ENCODE measurements around the gene MTA1.

The MTA1 gene

DNA sequence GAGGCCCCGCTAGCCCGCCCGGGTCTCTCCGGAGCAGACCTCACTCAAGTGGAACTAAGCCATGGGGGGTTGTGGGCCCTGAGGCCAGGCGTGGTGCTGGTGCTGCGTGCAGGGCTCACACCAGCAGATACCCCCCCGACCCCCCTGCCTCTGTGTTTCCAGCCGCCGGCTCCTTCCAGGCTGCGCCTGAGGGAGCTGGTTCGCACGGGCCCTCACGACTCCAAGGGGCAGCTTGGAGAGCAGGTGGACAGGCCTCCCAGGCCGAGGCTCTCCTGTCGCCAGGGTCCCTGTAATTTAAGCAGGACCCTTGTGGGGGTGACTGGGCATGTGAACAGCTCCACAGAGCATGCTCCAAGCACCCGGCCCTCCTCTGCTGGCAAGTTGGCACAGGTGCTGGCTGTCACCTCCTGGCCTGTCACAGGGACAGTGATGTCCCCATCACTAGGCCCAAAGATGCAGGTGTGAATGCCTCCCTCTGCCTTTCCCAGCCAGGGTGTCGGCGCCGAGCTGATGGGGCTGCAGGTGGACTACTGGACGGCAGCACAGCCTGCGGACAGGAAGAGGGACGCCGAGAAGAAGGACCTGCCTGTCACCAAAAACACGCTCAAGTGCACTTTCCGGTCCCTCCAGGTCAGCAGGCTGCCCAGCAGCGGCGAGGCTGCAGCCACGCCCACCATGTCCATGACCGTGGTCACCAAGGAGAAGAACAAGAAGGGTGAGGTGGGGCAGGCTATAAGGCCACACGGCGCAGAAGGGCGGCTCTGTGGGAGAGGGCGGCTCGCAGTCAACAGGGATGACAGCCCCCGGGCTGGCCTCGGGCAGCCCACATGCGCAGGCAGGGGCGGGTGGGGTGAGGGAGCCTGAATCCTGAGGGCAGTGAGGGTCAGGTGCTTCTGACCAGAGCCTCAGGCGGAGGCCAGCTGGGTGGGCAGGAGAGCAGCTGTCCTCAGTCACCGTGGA is 27.2 kb upstream of the MTA1 start:
- TF ChIP-seq POLR2A (IDR thresholded peaks at IDR 0.05; ENCODE audit: extremely low read depth, insufficient read length) (no peak), MYC (IDR thresholded peaks at IDR 0.05; ENCODE audit: low read depth, low read length) (no peak)
- TF ChIP-seq, protein P1, sequence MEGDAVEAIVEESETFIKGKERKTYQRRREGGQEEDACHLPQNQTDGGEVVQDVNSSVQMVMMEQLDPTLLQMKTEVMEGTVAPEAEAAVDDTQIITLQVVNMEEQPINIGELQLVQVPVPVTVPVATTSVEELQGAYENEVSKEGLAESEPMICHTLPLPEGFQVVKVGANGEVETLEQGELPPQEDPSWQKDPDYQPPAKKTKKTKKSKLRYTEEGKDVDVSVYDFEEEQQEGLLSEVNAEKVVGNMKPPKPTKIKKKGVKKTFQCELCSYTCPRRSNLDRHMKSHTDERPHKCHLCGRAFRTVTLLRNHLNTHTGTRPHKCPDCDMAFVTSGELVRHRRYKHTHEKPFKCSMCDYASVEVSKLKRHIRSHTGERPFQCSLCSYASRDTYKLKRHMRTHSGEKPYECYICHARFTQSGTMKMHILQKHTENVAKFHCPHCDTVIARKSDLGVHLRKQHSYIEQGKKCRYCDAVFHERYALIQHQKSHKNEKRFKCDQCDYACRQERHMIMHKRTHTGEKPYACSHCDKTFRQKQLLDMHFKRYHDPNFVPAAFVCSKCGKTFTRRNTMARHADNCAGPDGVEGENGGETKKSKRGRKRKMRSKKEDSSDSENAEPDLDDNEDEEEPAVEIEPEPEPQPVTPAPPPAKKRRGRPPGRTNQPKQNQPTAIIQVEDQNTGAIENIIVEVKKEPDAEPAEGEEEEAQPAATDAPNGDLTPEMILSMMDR (IDR thresholded peaks at IDR 0.05; ENCODE audit: low read depth, low read length): no peak
- TF ChIP-seq, protein P2, sequence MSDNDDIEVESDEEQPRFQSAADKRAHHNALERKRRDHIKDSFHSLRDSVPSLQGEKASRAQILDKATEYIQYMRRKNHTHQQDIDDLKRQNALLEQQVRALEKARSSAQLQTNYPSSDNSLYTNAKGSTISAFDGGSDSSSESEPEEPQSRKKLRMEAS (IDR thresholded peaks at IDR 0.05; ENCODE audit: low read depth, low read length): no peak
- H3K4me3 ChIP-seq (ENCODE audit: low read depth, low read length): no peak overlapping the region

DNA sequence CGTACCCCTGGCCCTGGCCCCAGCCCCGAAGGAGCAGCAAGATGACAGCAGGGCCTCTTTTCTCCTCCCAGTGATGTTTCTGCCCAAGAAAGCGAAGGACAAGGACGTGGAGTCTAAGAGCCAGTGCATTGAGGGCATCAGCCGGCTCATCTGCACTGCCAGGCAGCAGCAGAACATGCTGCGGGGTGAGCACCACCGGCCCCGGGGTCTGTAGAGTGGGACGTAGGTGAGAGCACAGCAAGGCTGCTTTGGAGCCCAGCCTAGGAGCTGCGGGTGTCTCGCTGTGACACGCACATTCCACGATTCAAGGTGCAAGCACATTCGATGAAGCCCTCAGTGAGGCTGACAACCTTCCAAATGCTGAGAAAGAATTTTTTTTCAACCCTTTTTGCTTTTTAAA is 26.5 kb upstream of the MTA1 start:
- H3K4me3 ChIP-seq (ENCODE audit: low read depth, low read length): no peak overlapping the region
- no peak for DNase-seq (ENCODE audit: low read depth)
- TF ChIP-seq MYC (IDR thresholded peaks at IDR 0.05; ENCODE audit: low read depth, low read length): no peak
- TF ChIP-seq, protein P2 (IDR thresholded peaks at IDR 0.05; ENCODE audit: low read depth, low read length): no peak
- TF ChIP-seq, protein P1 (IDR thresholded peaks at IDR 0.05; ENCODE audit: low read depth, low read length): no peak

More for the DNA sequence above, 27.2 kb upstream of the MTA1 start:
- no peak for DNase-seq (ENCODE audit: low read depth)

DNA sequence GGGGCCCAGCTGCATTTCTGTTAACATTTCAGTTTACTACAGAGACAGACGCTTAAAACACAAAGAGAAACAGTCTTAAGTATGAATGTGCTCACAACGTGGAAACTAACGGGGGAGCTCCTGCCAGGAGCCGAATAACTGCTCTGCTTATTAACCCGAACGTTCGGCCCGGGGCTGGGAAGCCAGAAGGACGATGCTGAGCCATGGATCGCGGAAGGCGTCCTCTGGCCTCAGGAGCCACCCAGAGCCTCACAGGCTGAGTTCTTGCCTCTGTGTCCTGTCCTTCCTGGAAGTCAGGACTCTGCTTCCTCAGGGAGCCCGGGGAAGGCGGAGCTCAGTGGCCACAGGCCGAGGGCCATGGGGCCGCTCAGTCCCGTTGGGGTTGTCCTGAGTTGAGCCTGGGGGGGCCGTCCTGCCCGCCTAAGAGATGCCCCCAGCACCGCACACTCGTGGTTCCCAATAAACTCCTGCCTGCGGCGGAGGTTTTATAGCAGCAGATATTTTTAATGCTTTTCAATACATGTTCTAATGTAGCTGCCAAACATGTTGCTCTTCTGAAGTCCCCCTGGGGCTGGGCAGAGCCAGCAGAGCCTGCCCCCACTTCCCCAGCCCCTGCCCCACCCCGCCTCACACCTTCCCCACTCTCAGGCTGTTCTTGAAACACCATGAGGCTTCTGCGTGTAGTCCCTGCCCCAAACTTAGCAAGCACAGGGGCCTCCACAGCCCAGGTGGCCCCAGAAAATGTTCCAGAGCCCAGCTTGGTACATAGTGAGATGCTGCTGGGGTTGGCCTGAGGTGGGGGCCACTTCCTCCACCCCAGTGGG is 24.7 kb upstream of the MTA1 start:
- TF ChIP-seq MYC (IDR thresholded peaks at IDR 0.05; ENCODE audit: low read depth, low read length): no peak
- H3K4me3 ChIP-seq (ENCODE audit: low read depth, low read length): no peak overlapping the region
- DNase-seq (ENCODE audit: low read depth): no peak

DNA sequence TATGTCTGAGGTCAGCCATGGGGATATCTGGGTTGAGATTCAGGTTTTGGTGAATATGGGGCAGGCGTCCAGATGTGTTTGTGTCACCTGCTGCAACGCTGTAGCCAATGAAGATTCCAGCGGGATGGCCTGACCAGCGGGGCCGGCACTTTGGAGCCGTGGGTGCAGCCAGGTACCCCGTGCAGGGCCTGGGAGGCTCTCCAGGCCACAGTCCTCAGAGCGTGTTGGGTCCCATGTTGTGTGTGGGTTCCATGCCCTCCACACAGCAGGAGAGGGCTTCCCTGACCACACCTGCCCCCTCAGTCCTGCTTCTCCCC is 24.1 kb upstream of the MTA1 start:
- DNase-seq (ENCODE audit: low read depth): no peak
- TF ChIP-seq, protein P1 (IDR thresholded peaks at IDR 0.05; ENCODE audit: low read depth, low read length): no peak
- TF ChIP-seq, protein P2 (IDR thresholded peaks at IDR 0.05; ENCODE audit: low read depth, low read length): no peak
- TF ChIP-seq MYC (IDR thresholded peaks at IDR 0.05; ENCODE audit: low read depth, low read length) (no peak), POLR2A (IDR thresholded peaks at IDR 0.05; ENCODE audit: extremely low read depth, insufficient read length) (no peak)
- no peak overlapping the region for H3K4me3 ChIP-seq (ENCODE audit: low read depth, low read length)

DNA sequence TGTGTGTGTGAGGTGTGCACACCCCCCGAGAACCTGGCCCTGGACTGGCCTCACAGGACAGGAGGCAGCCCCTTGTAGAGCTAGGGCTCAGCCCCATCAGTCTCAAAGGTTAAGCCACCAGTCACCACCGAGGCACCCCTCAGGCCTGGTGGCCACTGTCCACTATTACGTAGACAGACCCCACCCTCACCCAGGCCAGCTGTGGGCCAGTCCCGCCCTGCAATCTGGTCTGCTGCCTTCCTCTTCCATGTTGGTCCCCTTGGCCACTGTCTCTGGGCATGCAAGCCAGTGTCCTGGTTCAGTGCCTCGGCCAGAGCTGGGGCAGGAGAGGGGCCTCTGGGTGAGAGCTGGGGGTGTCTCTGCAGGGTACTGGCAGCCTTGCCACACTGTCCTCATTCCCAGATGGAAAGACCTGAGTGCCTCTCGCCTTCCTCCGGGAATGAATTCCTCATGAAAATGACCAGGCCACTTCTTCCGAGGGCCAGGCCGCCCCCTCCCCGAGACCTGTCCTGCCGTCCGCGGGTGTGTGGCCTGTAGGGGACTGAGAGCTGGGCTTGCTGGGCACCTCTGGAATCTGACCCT is 22.2 kb upstream of the MTA1 start:
- H3K4me3 ChIP-seq (ENCODE audit: low read depth, low read length): peak overlapping the region; percentile 12
- peak; percentile 28 for DNase-seq (ENCODE audit: low read depth)
- TF ChIP-seq POLR2A (IDR thresholded peaks at IDR 0.05; ENCODE audit: extremely low read depth, insufficient read length): no peak
- no peak for TF ChIP-seq MYC (IDR thresholded peaks at IDR 0.05; ENCODE audit: low read depth, low read length)
- TF ChIP-seq, protein P1 (IDR thresholded peaks at IDR 0.05; ENCODE audit: low read depth, low read length): no peak
- TF ChIP-seq, protein P2 (IDR thresholded peaks at IDR 0.05; ENCODE audit: low read depth, low read length): no peak

All from NB4 (cell line).